Fibroblast of pulmonary artery (primary cell): Measurements from ENCODE around the gene EDAR.

Experiments used
- DNase-seq: peaks from one replicate; pipeline ENCODE4 v3.0.0-alpha.2; 2010; ENCODE audit warnings: low read depth
- H3K4me3 ChIP-seq: replicated peaks from 2 replicates; pipeline ENCODE4 v1.5.1; 2011; ENCODE audit warnings: low read depth, mild to moderate bottlenecking, control low read depth, low read length, moderate library complexity
- CTCF ChIP-seq: IDR thresholded peaks from 2 replicates; pipeline ENCODE4 v1.5.1; 2011; ENCODE audit warnings: mild to moderate bottlenecking, control low read depth, low read length, inconsistent platforms; ENCODE audit errors: missing control alignments

EDAR gene

GRCh38 chr2:109028738-109029489, 39.9 kb upstream of the EDAR start:
- DNase-seq, result no peak
- TF ChIP-seq CTCF, result no peak
- no peak overlapping the region for H3K4me3 ChIP-seq

- DNase-seq, result no peak
- TF ChIP-seq CTCF, result no peak
- H3K4me3 ChIP-seq, result no peak overlapping the region
Observed at GRCh38 chr2:109028277-109028676, 39.3 kb upstream of the EDAR start.

GRCh38 chr2:109027702-109028101, 38.7 kb upstream of the EDAR start:
- DNase-seq, result no peak
- H3K4me3 ChIP-seq, result no peak overlapping the region
- no peak for TF ChIP-seq CTCF

- H3K4me3 ChIP-seq, result no peak overlapping the region
- DNase-seq, result no peak
- no peak for TF ChIP-seq CTCF
Observed at GRCh38 chr2:109024477-109024876, 35.5 kb upstream of the EDAR start.

- H3K4me3 ChIP-seq, result no peak overlapping the region
- no peak for DNase-seq
- no peak for TF ChIP-seq CTCF
Observed at GRCh38 chr2:109021895-109022300, 32.9 kb upstream of the EDAR start.

GRCh38 chr2:109020217-109020637, 31.2 kb upstream of the EDAR start:
- H3K4me3 ChIP-seq, result no peak overlapping the region
- peak; percentile 56 for DNase-seq
- TF ChIP-seq CTCF, result no peak

- no peak for DNase-seq
- no peak for TF ChIP-seq CTCF
- H3K4me3 ChIP-seq, result no peak overlapping the region
Observed at GRCh38 chr2:109018452-109018851, 29.4 kb upstream of the EDAR start.
